Muscle of arm (tissue), 12 donors: ENCODE data around the gene EAF2. TPM values are rescaled to one million over a fixed set of nuclear protein-coding genes. Genes with fewer than 3 reads are reported as not detected.

Experiments used
- polyA plus RNA-seq, 12 donors: library from polyadenylated mRNA; unstranded; fragments of 120-200 nt; gene quantifications; one replicate each; pipeline ENCODE4 v1.2.1, GENCODE V29; 2013; ENCODE audit not compliant: insufficient read length in 12 of 12

The EAF2 gene
- polyA plus RNA-seq, 12 donors: 5.7 to 19.5 (median 9.7) TPM; not detected in 1

Other genes with a start within 250 kb of the EAF2 start
- 1 to 10 TPM in 11 of 12 donors, not detected in 1; 1.6 to 3.9 (median 2.5) TPM for gene FBXO40, start 241.8 kb upstream of the EAF2 start, polyA plus RNA-seq
- gene HCLS1, start 174.3 kb upstream of the EAF2 start, polyA plus RNA-seq: 10 to 100 TPM in 1 of 12 donors, 1 to 10 TPM in 10, not detected in 1; 5.2 to 33.2 (median 6.2) TPM
- gene GOLGB1, start 85.5 kb upstream of the EAF2 start, polyA plus RNA-seq: 10 to 100 TPM; 40.2 to 63.3 (median 47.9) TPM
- 10 to 100 TPM in 11 of 12 donors, not detected in 1; 15.5 to 32.3 (median 20.6) TPM for gene IQCB1, start 149 bp upstream of the EAF2 start, polyA plus RNA-seq
- 10 to 100 TPM in 11 of 12 donors, not detected in 1; 16.9 to 96.8 (median 50.7) TPM for gene SLC15A2, start 59.2 kb downstream of the EAF2 start, polyA plus RNA-seq
- gene ILDR1, start 187.0 kb downstream of the EAF2 start, polyA plus RNA-seq: under 1 TPM in 10 of 12 donors, not detected in 2; 0.17 to 0.82 (median 0.50) TPM
- 1 to 10 TPM in 10 of 12 donors, not detected in 2; 1.7 to 4.8 (median 2.7) TPM for gene CD86, start 220.2 kb downstream of the EAF2 start, polyA plus RNA-seq